ENCODE data around the gene ATP2A2. TPM values are rescaled to one million over a fixed set of nuclear protein-coding genes. Genes with fewer than 3 reads are reported as not detected.
A peak's percentile ranks its signal among the peaks of the same experiment; 100 is the strongest.

Gene ATP2A2
- total and polyA plus RNA-seq, 5 donors from 2014 or later, result 3.3 to 119 (median 4.9) TPM

DNA sequence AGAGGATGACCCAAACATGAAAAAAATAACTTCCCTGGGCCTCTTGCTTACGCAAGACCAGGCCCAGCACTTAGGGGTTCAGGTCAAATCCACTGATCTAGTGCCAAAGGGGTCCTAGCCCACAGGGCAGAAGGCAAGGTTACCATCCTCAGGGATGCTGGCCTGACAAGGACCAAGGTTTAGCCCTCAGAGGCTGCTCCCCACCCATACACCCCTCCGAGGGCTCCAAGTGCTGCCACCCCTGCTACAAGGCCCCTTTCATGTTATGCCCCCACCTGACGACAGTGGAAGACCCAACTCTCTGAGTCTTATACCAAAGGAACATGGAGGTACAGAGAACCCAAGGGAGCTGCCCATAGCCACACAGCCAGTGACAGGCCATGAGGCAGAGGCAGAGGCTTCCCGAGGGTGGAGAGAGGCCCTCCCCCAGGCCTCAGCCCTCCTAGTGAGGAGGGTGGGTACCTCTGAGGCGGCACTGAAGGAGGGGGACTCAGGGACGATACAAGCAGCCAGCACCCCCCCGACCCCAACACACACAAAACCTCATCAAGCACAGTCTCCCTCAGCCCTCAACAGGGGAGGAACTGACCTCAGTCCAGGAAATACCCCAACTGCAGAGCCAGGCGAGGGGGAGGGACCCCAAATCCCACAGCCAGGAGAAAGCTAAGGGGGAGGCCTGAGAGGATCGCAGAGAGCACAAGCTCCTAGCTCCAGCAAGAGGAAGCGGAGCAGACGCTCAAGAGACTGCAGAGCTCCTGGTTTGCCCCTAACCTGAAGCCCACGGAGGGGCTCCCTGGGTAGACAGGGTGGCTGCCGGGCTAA, 85.5 kb downstream of the ATP2A2 start:
- H3K27ac ChIP-seq (ENCODE audit: insufficient read depth, low read length, poor library complexity, severe bottlenecking), result no peak overlapping the region
- Mint-ChIP-seq H3K4me3 (no peak overlapping the region), H3K9me3 (no peaks in the 10 kb centered on the region), H3K4me1 (no peaks in the 10 kb centered on the region), H3K36me3 (no peaks in the 10 kb centered on the region), H3K27ac (no peak overlapping the region), H3K27me3 (no peaks in the 10 kb centered on the region)
- H3K27me3 ChIP-seq (ENCODE audit: control insufficient read depth, insufficient read depth, low read length), result no peaks in the 10 kb centered on the region
- no peaks in the 10 kb centered on the region for H3K9me3 ChIP-seq (ENCODE audit: control insufficient read depth in 2 of 2, low read length in 2 of 2)
- H3K4me1 ChIP-seq (ENCODE audit: control insufficient read depth, insufficient read depth, low read length, poor library complexity, severe bottlenecking), result no peaks in the 10 kb centered on the region
- no peaks in the 10 kb centered on the region for H3K36me3 ChIP-seq (ENCODE audit: control insufficient read depth, insufficient read depth, low read length)
- DNase-seq (no peak), ATAC-seq (ENCODE audit: low read depth in 2 of 2) (no peak)
- H3K4me3 ChIP-seq (ENCODE audit: low read depth, low read length), result no peak overlapping the region

DNA sequence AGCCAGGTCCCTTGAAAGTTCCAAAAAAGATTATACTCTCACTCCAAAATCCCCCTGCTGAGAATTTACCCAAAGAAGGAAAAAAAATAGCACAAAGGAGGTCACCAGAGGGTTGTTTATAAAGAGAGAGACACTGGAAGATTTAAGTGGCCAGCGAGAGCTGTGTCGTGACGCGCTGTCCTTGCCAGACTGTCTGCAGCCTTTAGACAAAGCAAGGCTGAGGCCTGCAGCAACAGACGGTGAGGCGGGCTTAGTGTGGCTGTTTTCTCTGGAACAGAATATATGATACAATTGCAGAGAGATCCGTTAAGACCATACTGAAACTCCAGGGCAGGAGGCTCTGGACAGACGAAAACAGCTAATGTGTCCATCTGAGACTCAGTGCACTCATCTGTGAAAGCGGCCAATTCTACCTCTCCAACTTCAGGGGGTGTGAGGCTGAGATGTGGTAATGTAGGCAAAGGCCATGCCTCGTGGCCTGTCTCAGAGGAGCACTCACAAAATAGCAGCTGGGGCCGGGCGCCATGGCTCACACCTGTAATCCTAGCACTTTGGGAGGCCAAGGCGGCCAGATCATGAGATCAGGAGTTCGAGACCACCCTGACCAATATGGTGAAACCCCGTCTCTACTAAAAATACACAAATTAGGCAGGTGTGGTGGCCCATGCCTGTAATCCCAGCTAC, 86.3 kb downstream of the ATP2A2 start:
- H3K4me1 Mint-ChIP-seq, result no peaks in the 10 kb centered on the region
- H3K27ac ChIP-seq (ENCODE audit: insufficient read depth, low read length, poor library complexity, severe bottlenecking), result no peak overlapping the region
- peaks cover 7% of the 10 kb centered on the region for H3K36me3 ChIP-seq (ENCODE audit: control insufficient read depth, insufficient read depth, low read length)
- H3K4me1 ChIP-seq (ENCODE audit: control insufficient read depth, insufficient read depth, low read length, poor library complexity, severe bottlenecking), result no peaks in the 10 kb centered on the region
- no peak overlapping the region for H3K4me3 Mint-ChIP-seq
- no peaks in the 10 kb centered on the region for H3K27me3 ChIP-seq (ENCODE audit: control insufficient read depth, insufficient read depth, low read length)
- no peak for ATAC-seq (ENCODE audit: low read depth in 2 of 2)
- no peak overlapping the region for H3K4me3 ChIP-seq (ENCODE audit: low read depth, low read length)
- no peak for DNase-seq
- H3K27me3 Mint-ChIP-seq, result no peaks in the 10 kb centered on the region
- H3K9me3 ChIP-seq (ENCODE audit: control insufficient read depth in 2 of 2, low read length in 2 of 2), result no peaks in the 10 kb centered on the region
- H3K9me3 Mint-ChIP-seq, result no peaks in the 10 kb centered on the region
- H3K36me3 Mint-ChIP-seq, result no peaks in the 10 kb centered on the region
- no peak overlapping the region for H3K27ac Mint-ChIP-seq

DNA sequence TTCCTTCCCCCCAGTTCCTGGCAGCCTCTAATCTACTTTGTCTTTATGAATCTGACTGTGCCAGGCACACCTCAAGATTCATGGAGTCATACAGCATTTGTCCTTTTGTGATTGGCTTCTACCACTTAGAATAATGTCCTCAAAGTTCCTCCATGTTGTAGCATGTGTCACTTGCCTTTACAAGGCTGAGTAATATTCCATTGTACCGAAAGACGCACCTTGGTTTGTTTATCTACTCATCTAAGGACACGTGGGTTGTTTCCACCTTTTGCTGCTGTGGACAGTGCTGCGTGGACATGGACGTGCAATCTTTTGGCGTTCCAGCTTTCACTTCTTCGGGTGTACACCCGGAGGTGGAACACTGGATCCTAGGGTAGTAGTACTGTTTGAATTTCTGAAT, 88.9 kb downstream of the ATP2A2 start:
- DNase-seq (no peak), ATAC-seq (ENCODE audit: low read depth in 2 of 2) (no peak)
- Mint-ChIP-seq H3K9me3 (no peaks in the 10 kb centered on the region), H3K4me3 (no peak overlapping the region), H3K36me3 (peaks cover 13% of the 10 kb centered on the region), H3K27me3 (no peaks in the 10 kb centered on the region), H3K27ac (no peak overlapping the region), H3K4me1 (peaks cover 0 to 1% (median under 1%) of the 10 kb centered on the region in 4 donors)
- no peak overlapping the region for H3K27ac ChIP-seq (ENCODE audit: insufficient read depth, low read length, poor library complexity, severe bottlenecking)
- H3K36me3 ChIP-seq (ENCODE audit: control insufficient read depth, insufficient read depth, low read length), result peaks cover 34% of the 10 kb centered on the region
- no peaks in the 10 kb centered on the region for H3K9me3 ChIP-seq (ENCODE audit: control insufficient read depth in 2 of 2, low read length in 2 of 2)
- H3K27me3 ChIP-seq (ENCODE audit: control insufficient read depth, insufficient read depth, low read length), result no peaks in the 10 kb centered on the region
- no peaks in the 10 kb centered on the region for H3K4me1 ChIP-seq (ENCODE audit: control insufficient read depth, insufficient read depth, low read length, poor library complexity, severe bottlenecking)
- H3K4me3 ChIP-seq (ENCODE audit: low read depth, low read length), result no peak overlapping the region

DNA sequence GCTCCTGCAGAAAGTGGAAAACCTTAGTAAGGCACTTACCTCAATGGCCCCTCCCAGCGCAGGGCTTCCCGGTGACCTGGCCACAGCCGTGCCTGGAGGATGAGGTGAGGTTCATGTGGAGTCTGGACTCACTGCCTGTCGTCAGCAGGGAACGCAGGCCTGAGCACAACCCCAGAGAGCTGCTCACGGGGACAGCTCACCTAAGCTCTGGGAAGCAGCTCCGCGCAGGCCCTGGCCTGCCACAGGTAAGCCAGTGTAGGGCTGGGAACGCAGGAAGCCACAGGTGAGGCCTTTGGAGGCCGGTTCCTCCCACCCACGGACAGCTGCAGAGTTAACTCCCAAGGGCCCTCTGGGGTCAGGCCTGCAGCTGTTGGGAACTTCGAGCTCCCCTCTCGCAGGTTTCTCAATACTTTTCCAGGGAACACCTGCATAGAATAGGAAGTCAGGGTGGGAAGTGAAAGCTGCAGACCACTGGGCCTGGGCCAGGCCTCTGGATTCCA, 89.7 kb downstream of the ATP2A2 start:
- H3K36me3 ChIP-seq (ENCODE audit: control insufficient read depth, insufficient read depth, low read length), result peaks cover 41% of the 10 kb centered on the region
- H3K4me1 ChIP-seq (ENCODE audit: control insufficient read depth, insufficient read depth, low read length, poor library complexity, severe bottlenecking), result no peaks in the 10 kb centered on the region
- peaks cover 18% of the 10 kb centered on the region for H3K36me3 Mint-ChIP-seq
- no peaks in the 10 kb centered on the region for H3K9me3 ChIP-seq (ENCODE audit: control insufficient read depth in 2 of 2, low read length in 2 of 2)
- ATAC-seq (ENCODE audit: low read depth in 2 of 2) (no peak), DNase-seq (no peak)
- H3K4me1 Mint-ChIP-seq, result peaks cover 0 to 5% (median 2%) of the 10 kb centered on the region in 4 donors
- H3K9me3 Mint-ChIP-seq, result no peaks in the 10 kb centered on the region
- no peak overlapping the region for H3K27ac Mint-ChIP-seq
- H3K27ac ChIP-seq (ENCODE audit: insufficient read depth, low read length, poor library complexity, severe bottlenecking), result no peak overlapping the region
- H3K27me3 ChIP-seq (ENCODE audit: control insufficient read depth, insufficient read depth, low read length), result no peaks in the 10 kb centered on the region
- H3K4me3 Mint-ChIP-seq, result no peak overlapping the region
- H3K27me3 Mint-ChIP-seq, result no peaks in the 10 kb centered on the region
- no peak overlapping the region for H3K4me3 ChIP-seq (ENCODE audit: low read depth, low read length)

DNA sequence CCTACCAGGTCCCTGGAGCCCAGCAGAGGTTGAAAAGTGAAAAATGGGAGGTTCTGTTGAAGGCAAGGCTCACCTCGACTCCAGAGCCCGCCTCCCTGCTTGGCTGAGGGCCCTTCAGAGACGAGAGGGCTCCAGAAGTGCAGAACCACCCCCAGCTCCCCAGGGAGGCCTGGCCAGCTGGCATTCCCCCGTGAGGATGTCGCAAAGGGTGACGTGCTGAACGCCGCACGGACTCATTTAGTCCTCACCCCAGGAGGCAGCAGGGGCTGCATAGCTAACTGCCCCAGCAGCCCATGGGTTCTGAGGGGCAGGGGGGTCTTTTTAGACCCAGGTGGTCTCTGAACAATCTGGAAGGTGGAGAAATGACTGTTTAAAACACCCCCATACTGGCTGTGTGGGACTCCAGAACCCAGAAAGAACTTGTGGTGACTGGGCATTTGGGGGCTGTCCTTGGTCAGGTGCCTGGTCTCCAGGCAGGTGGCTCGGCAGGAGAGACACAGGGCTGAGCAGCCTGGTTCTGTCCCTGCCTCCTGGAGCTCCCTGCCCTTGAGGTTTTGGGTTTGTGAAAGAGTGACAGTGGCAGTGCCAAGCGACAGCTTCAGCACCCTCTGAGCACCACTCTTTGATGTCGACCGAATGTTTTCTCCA, 90.5 kb downstream of the ATP2A2 start:
- peaks cover 48% of the 10 kb centered on the region for H3K36me3 ChIP-seq (ENCODE audit: control insufficient read depth, insufficient read depth, low read length)
- no peaks in the 10 kb centered on the region for H3K9me3 Mint-ChIP-seq
- H3K4me1 Mint-ChIP-seq, result peaks cover 0 to 5% (median 2%) of the 10 kb centered on the region in 4 donors
- H3K27ac Mint-ChIP-seq, result no peak overlapping the region
- peaks cover 22% of the 10 kb centered on the region for H3K36me3 Mint-ChIP-seq
- H3K27ac ChIP-seq (ENCODE audit: insufficient read depth, low read length, poor library complexity, severe bottlenecking), result no peak overlapping the region
- H3K4me3 Mint-ChIP-seq, result no peak overlapping the region
- H3K4me1 ChIP-seq (ENCODE audit: control insufficient read depth, insufficient read depth, low read length, poor library complexity, severe bottlenecking), result no peaks in the 10 kb centered on the region
- ATAC-seq (ENCODE audit: low read depth in 2 of 2) (peak in 1 of 2 donors; percentile 26), DNase-seq (no peak)
- no peak overlapping the region for H3K4me3 ChIP-seq (ENCODE audit: low read depth, low read length)
- H3K27me3 ChIP-seq (ENCODE audit: control insufficient read depth, insufficient read depth, low read length), result no peaks in the 10 kb centered on the region
- H3K9me3 ChIP-seq (ENCODE audit: control insufficient read depth in 2 of 2, low read length in 2 of 2), result no peaks in the 10 kb centered on the region
- H3K27me3 Mint-ChIP-seq, result no peaks in the 10 kb centered on the region

DNA sequence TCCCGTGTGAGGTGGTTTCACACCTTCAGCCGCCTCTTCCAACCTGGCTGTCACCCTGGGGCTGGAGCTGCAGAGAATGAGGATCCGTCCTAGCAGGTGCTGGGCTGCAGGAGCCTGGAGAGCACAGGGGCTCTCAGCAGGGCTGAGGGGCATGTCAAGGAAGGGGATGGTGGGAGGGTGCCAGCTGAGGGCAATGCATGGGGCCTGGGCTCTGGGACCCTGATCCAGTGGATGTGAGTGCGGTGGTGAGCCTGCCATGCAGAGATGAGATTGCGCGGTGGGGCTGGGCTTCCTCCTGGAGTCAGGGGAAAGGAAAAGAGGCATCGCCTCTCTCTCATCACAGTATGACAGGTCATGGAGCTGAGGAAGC, 91.0 kb downstream of the ATP2A2 start:
- peaks cover 0 to 5% (median 2%) of the 10 kb centered on the region in 4 donors for H3K4me1 Mint-ChIP-seq
- ATAC-seq (ENCODE audit: low read depth in 2 of 2), result no peak
- H3K36me3 Mint-ChIP-seq, result peaks cover 22% of the 10 kb centered on the region
- no peak overlapping the region for H3K4me3 ChIP-seq (ENCODE audit: low read depth, low read length)
- no peaks in the 10 kb centered on the region for H3K27me3 ChIP-seq (ENCODE audit: control insufficient read depth, insufficient read depth, low read length)
- DNase-seq, result no peak
- H3K27me3 Mint-ChIP-seq, result no peaks in the 10 kb centered on the region
- no peak overlapping the region for H3K4me3 Mint-ChIP-seq
- no peaks in the 10 kb centered on the region for H3K4me1 ChIP-seq (ENCODE audit: control insufficient read depth, insufficient read depth, low read length, poor library complexity, severe bottlenecking)
- no peaks in the 10 kb centered on the region for H3K9me3 ChIP-seq (ENCODE audit: control insufficient read depth in 2 of 2, low read length in 2 of 2)
- H3K27ac ChIP-seq (ENCODE audit: insufficient read depth, low read length, poor library complexity, severe bottlenecking), result no peak overlapping the region
- no peaks in the 10 kb centered on the region for H3K9me3 Mint-ChIP-seq
- H3K36me3 ChIP-seq (ENCODE audit: control insufficient read depth, insufficient read depth, low read length), result peaks cover 50% of the 10 kb centered on the region
- H3K27ac Mint-ChIP-seq, result no peak overlapping the region

DNA sequence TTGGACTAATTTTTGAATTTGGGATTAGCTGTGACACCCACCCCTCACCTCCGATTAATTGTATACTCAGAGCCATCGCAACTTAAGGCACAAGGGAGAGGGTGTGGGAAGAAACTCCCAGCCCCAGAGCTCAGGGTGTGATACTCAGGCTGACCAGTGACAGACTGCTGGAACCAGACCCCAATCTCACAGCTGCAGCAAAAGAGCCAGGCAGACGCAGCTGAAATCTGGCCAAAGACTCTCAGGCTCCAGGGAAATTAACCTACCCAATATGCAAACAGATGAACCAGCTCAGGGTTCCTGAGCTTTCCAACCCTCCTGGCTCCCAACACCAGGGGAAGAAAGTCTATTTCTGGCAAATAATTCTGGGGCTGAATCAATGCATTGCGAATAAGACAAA, 92.0 kb downstream of the ATP2A2 start:
- H3K4me1 ChIP-seq (ENCODE audit: control insufficient read depth, insufficient read depth, low read length, poor library complexity, severe bottlenecking), result no peaks in the 10 kb centered on the region
- H3K4me1 Mint-ChIP-seq, result peaks cover 0 to 6% (median 3%) of the 10 kb centered on the region in 4 donors
- no peaks in the 10 kb centered on the region for H3K9me3 ChIP-seq (ENCODE audit: control insufficient read depth in 2 of 2, low read length in 2 of 2)
- H3K4me3 Mint-ChIP-seq, result no peak overlapping the region
- no peak overlapping the region for H3K27ac Mint-ChIP-seq
- ATAC-seq (ENCODE audit: low read depth in 2 of 2) (no peak), DNase-seq (no peak)
- no peaks in the 10 kb centered on the region for H3K9me3 Mint-ChIP-seq
- H3K27me3 ChIP-seq (ENCODE audit: control insufficient read depth, insufficient read depth, low read length), result no peaks in the 10 kb centered on the region
- peaks cover 60% of the 10 kb centered on the region for H3K36me3 ChIP-seq (ENCODE audit: control insufficient read depth, insufficient read depth, low read length)
- no peak overlapping the region for H3K27ac ChIP-seq (ENCODE audit: insufficient read depth, low read length, poor library complexity, severe bottlenecking)
- H3K27me3 Mint-ChIP-seq, result no peaks in the 10 kb centered on the region
- no peak overlapping the region for H3K4me3 ChIP-seq (ENCODE audit: low read depth, low read length)
- H3K36me3 Mint-ChIP-seq, result peaks cover 29% of the 10 kb centered on the region

Measured in CD4-positive, CD25-positive, alpha-beta regulatory T cell (primary cell).